ENCODE results near the gene DRC3.

Gene DRC3

DNA sequence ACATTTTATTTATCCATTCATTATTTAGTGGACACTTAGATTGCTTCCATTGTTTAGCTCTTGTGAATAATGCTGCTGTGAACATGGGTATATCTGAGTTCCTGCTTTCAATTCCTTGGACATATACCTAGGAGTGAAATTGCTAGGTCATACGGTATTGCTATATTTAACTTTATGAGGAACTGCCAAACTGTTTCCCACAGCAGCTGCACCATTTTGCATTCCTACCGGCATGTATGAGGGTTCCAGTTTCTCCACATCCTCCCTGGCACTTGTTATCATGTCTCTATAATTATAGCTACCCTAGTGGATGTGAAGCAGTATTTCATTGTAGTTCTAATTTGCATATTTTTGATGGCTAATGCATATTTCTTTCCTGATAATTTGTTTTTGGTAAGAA, 91.4 kb downstream of the DRC3 start:
- no peak for DNase-seq

DNA sequence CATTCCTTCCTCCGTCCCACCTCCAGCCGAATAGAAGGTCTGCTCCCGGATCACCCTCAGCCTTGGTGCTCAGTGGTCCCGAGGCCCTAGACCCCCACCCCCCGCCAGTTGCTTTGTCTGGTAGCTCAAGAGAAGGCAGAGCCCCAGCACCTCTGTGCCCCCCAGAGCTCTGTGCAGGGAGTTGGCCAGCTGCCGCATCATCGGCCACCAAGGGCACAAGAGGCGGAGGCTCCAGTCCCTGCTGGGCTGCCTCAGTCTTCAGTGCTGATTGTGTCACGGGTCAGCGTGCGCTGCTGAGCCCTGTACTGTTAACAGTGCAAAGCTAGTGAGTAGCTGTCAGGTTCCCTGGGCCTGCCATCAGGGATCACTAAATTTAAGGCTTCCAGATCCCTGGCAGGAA, 92.9 kb downstream of the DRC3 start:
- DNase-seq: no peak
